ENCODE data around the gene ANKRD22. TPM values are rescaled to one million over a fixed set of nuclear protein-coding genes. Genes with fewer than 3 reads are reported as not detected.
A peak's percentile ranks its signal among the peaks of the same experiment; 100 is the strongest.

ANKRD22 gene
- polyA plus RNA-seq, 1 donor (not counting 4 experiments of a cell fraction or from before 2014, with no cell fraction given), result 4.4 TPM

- DNase-seq (ENCODE audit: low read depth, low spot score) (no peak), FAIRE-seq (peak; percentile 75)
- Histone ChIP-seq H3K79me2 (ENCODE audit: control insufficient read depth, insufficient read depth, low read length) (peaks cover 20% of the 10 kb centered on the region), H3K9ac (ENCODE audit: control insufficient read depth, extremely low read depth, insufficient read depth, low read length) (peak overlapping the region; percentile 80), H3K4me2 (ENCODE audit: control insufficient read depth, extremely low read depth, insufficient read depth, low read depth, low read length) (peak overlapping the region; percentile 94), H3K4me1 (ENCODE audit: control insufficient read depth, extremely low read depth, insufficient read depth, low read length) (peaks cover 39% of the 10 kb centered on the region), H3K27me3 (ENCODE audit: control insufficient read depth, extremely low read depth, insufficient read depth, low read length) (no peaks in the 10 kb centered on the region), H4K20me1 (ENCODE audit: control insufficient read depth, extremely low read depth, insufficient read depth, low read length) (no peaks in the 10 kb centered on the region), H3K4me3 (ENCODE audit: control insufficient read depth in 2 of 3, extremely low read depth in 1 of 3, insufficient read depth in 2 of 3, low read depth in 1 of 3, low read length in 3 of 3) (peak overlapping the region in 2 of 3 experiments; percentile 80), H3K36me3 (ENCODE audit: control insufficient read depth in 2 of 2, extremely low read depth in 1 of 2, insufficient read depth in 2 of 2, low read length in 2 of 2) (peaks cover 0 to 3% of the 10 kb centered on the region in 2 experiments), H2AFZ (ENCODE audit: control insufficient read depth, low read length) (peak overlapping the region; percentile 66), H3K9me1 (ENCODE audit: control insufficient read depth, extremely low read depth, insufficient read depth, low read length) (no peaks in the 10 kb centered on the region), H3K27ac (ENCODE audit: control insufficient read depth, insufficient read depth, low read length) (peak overlapping the region; percentile 90), H3K9me3 (ENCODE audit: control insufficient read depth, low read depth, low read length) (no peaks in the 10 kb centered on the region)
- no peak for TF ChIP-seq CTCF (optimal IDR thresholded peaks at IDR 0.05 in 1 of 3, IDR thresholded peaks at IDR 0.05 in 1 of 3, conservative IDR thresholded peaks at IDR 0.05 in 1 of 3; ENCODE audit: extremely low read depth in 1 of 3, insufficient read depth in 2 of 3, low read length in 3 of 3)
- no peak for TF ChIP-seq EZH2 (IDR thresholded peaks at IDR 0.05; ENCODE audit: low read length)
- dilution Hi-C loops (cut with MboI; ENCODE audit: extremely low pct_ligation_motif_present, low sequenced_read_pairs), result no loop called here
These were observed 30.4 kb upstream of the ANKRD22 start for GRCh38 chr10:88881922-88882645.

- H3K36me3 ChIP-seq (ENCODE audit: control insufficient read depth in 2 of 2, extremely low read depth in 1 of 2, insufficient read depth in 2 of 2, low read length in 2 of 2), result peaks cover 0 to 3% of the 10 kb centered on the region in 2 experiments
- dilution Hi-C loops (cut with MboI; ENCODE audit: extremely low pct_ligation_motif_present, low sequenced_read_pairs), result no loop called here
- H3K4me3 ChIP-seq (ENCODE audit: control insufficient read depth in 2 of 3, extremely low read depth in 1 of 3, insufficient read depth in 2 of 3, low read depth in 1 of 3, low read length in 3 of 3), result peak overlapping the region; percentile 80
- H3K79me2 ChIP-seq (ENCODE audit: control insufficient read depth, insufficient read depth, low read length), result peaks cover 17% of the 10 kb centered on the region
- no peaks in the 10 kb centered on the region for H3K9me3 ChIP-seq (ENCODE audit: control insufficient read depth, low read depth, low read length)
- peaks cover 35% of the 10 kb centered on the region for H3K4me1 ChIP-seq (ENCODE audit: control insufficient read depth, extremely low read depth, insufficient read depth, low read length)
- FAIRE-seq (no peak), DNase-seq (ENCODE audit: low read depth, low spot score) (no peak)
- peak overlapping the region; percentile 80 for H3K9ac ChIP-seq (ENCODE audit: control insufficient read depth, extremely low read depth, insufficient read depth, low read length)
- no peaks in the 10 kb centered on the region for H3K9me1 ChIP-seq (ENCODE audit: control insufficient read depth, extremely low read depth, insufficient read depth, low read length)
- H2AFZ ChIP-seq (ENCODE audit: control insufficient read depth, low read length), result peak overlapping the region; percentile 66
- H4K20me1 ChIP-seq (ENCODE audit: control insufficient read depth, extremely low read depth, insufficient read depth, low read length), result no peaks in the 10 kb centered on the region
- peak overlapping the region; percentile 94 for H3K4me2 ChIP-seq (ENCODE audit: control insufficient read depth, extremely low read depth, insufficient read depth, low read depth, low read length)
- TF ChIP-seq EZH2 (IDR thresholded peaks at IDR 0.05; ENCODE audit: low read length) (no peak), CTCF (optimal IDR thresholded peaks at IDR 0.05 in 1 of 3, IDR thresholded peaks at IDR 0.05 in 1 of 3, conservative IDR thresholded peaks at IDR 0.05 in 1 of 3; ENCODE audit: extremely low read depth in 1 of 3, insufficient read depth in 2 of 3, low read length in 3 of 3) (no peak)
- H3K27ac ChIP-seq (ENCODE audit: control insufficient read depth, insufficient read depth, low read length), result peak overlapping the region; percentile 90
- H3K27me3 ChIP-seq (ENCODE audit: control insufficient read depth, extremely low read depth, insufficient read depth, low read length), result no peaks in the 10 kb centered on the region
These were observed 29.7 kb upstream of the ANKRD22 start for GRCh38 chr10:88881320-88881719.

Data from keratinocyte (primary cell).